IMR-90 (cell line): ENCODE measurements around the gene ZSCAN32.

Experiments
- BHLHE40 ChIP-seq: fragments of 150-350 bp; IDR thresholded peaks from 2 replicates; pipeline ENCODE4 v1.6.1; 2016; ENCODE audit warnings: mild to moderate bottlenecking, low read depth, low read length
- FOS ChIP-seq: fragments of 150-350 bp; IDR thresholded peaks from 2 replicates; pipeline ENCODE4 v1.6.1; 2016; ENCODE audit warnings: low read depth, low read length
- POLR2A ChIP-seq: IDR thresholded peaks from 2 replicates; pipeline ENCODE4 v1.6.1; 2012; ENCODE audit warnings: mild to moderate bottlenecking, low read depth, low read length
- RAD21 ChIP-seq: IDR thresholded peaks from 2 replicates; pipeline ENCODE4 v1.6.1; 2012; ENCODE audit warnings: low read length, improper control_type of control experiment
- RCOR1 ChIP-seq: IDR thresholded peaks from 2 replicates; pipeline ENCODE4 v1.6.1; 2012; ENCODE audit warnings: mild to moderate bottlenecking, low read length, improper control_type of control experiment; ENCODE audit not compliant: insufficient replicate concordance
- SMC3 ChIP-seq: fragments of 150-350 bp; IDR thresholded peaks from 2 replicates; pipeline ENCODE4 v1.6.1; 2016; ENCODE audit warnings: low read depth, mild to moderate bottlenecking, antibody characterized with exemption, low read length, moderate library complexity
- TF ChIP-seq, protein P1 (sequence below): fragments of 150-350 bp; IDR thresholded peaks from 2 replicates; pipeline ENCODE4 v1.6.1; 2016; ENCODE audit warnings: low read depth, mild to moderate bottlenecking, low read length, moderate library complexity, borderline replicate concordance
- TF ChIP-seq, protein P2 (sequence below): conservative IDR thresholded peaks from 2 replicates; pipeline ENCODE4 v1.5.1; 2012; ENCODE audit warnings: mild to moderate bottlenecking, low read depth, low read length, improper control_type of control experiment
- TF ChIP-seq, protein P3 (sequence below): fragments of 150-350 bp; IDR thresholded peaks from 2 replicates; pipeline ENCODE4 v1.6.1; 2017; ENCODE audit warnings: mild to moderate bottlenecking, antibody characterized with exemption, low read length, low read depth

DNA sequence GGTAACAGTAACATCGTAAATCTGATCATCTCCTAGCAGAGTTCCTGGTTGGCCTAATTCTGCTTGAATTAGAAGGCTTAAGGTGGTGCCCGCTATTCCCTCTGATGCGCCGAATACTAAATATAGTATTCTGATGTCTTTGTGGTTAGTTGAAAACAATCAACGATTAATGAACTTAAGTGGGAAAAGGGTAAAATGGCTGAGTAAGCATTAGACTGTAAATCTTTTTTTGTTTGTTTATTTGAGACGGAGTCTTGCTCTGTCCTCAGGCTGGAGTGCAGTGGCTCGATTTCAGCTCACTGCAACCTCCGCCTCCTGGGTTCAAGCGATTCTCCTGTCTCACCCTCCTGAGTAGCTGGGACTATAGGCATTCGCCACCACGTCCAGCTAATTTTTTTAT lies 31.7 kb downstream of the ZSCAN32 start:
- TF ChIP-seq, protein P1, sequence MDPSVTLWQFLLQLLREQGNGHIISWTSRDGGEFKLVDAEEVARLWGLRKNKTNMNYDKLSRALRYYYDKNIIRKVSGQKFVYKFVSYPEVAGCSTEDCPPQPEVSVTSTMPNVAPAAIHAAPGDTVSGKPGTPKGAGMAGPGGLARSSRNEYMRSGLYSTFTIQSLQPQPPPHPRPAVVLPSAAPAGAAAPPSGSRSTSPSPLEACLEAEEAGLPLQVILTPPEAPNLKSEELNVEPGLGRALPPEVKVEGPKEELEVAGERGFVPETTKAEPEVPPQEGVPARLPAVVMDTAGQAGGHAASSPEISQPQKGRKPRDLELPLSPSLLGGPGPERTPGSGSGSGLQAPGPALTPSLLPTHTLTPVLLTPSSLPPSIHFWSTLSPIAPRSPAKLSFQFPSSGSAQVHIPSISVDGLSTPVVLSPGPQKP, result no peak
- TF ChIP-seq, protein P2, sequence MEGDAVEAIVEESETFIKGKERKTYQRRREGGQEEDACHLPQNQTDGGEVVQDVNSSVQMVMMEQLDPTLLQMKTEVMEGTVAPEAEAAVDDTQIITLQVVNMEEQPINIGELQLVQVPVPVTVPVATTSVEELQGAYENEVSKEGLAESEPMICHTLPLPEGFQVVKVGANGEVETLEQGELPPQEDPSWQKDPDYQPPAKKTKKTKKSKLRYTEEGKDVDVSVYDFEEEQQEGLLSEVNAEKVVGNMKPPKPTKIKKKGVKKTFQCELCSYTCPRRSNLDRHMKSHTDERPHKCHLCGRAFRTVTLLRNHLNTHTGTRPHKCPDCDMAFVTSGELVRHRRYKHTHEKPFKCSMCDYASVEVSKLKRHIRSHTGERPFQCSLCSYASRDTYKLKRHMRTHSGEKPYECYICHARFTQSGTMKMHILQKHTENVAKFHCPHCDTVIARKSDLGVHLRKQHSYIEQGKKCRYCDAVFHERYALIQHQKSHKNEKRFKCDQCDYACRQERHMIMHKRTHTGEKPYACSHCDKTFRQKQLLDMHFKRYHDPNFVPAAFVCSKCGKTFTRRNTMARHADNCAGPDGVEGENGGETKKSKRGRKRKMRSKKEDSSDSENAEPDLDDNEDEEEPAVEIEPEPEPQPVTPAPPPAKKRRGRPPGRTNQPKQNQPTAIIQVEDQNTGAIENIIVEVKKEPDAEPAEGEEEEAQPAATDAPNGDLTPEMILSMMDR, result no peak
- TF ChIP-seq POLR2A (no peak), BHLHE40 (no peak), RAD21 (no peak), FOS (no peak), RCOR1 (no peak), SMC3 (no peak)
- TF ChIP-seq, protein P3, sequence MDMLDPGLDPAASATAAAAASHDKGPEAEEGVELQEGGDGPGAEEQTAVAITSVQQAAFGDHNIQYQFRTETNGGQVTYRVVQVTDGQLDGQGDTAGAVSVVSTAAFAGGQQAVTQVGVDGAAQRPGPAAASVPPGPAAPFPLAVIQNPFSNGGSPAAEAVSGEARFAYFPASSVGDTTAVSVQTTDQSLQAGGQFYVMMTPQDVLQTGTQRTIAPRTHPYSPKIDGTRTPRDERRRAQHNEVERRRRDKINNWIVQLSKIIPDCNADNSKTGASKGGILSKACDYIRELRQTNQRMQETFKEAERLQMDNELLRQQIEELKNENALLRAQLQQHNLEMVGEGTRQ, result no peak
